PC-3 (cell line): Measurements from ENCODE around the gene ARHGEF17. TPM values are rescaled to one million over a fixed set of nuclear protein-coding genes. Genes with fewer than 3 reads are reported as not detected.

ENCODE experiments used
- ATAC-seq: fragments of 200-7000 bp; cut with Tn5 transposase; 2 replicates; pipeline ENCODE4 v1.9.1; 2020; ENCODE audit warnings: mild to moderate bottlenecking, moderate library complexity
- BruUV-seq: library from RNA; stranded (reverse); fragments of 400-500 nt; replicated peaks from 2 replicates; lab custom pipeline; 2021; lab: Mats Ljungman, UMichigan
- CTCF ChIA-PET: fragments of 300-600 bp; sonication (Branson Sonifier 250); formaldehyde crosslinking; loops from one replicate; lab custom pipeline; 2022; ENCODE audit warnings: antibody characterized with exemption; lab: Charles Lee
- POLR2A ChIA-PET: fragments of 300-600 bp; sonication (Branson Sonifier 250); formaldehyde crosslinking; loops from one replicate; lab custom pipeline; 2022; ENCODE audit warnings: antibody characterized with exemption; ENCODE audit not compliant: unreplicated experiment; lab: Charles Lee
- DNase-seq: peaks from one replicate; pipeline ENCODE4 v3.0.0-alpha.2; 2015
- H2AFZ ChIP-seq: fragments of 300-600 bp; sonication (generic); 2 replicates; pipeline ENCODE4 v1.6.0; 2016; ENCODE audit warnings: antibody characterized with exemption, low read length
- H3F3A ChIP-seq: fragments of 300-600 bp; sonication (generic); one replicate; pipeline ENCODE4 v1.6.0; 2017; ENCODE audit warnings: antibody characterized with exemption, low read length, control low read depth, mild to moderate bottlenecking; ENCODE audit not compliant: unreplicated experiment
- H3K27ac ChIP-seq: fragments of 300-600 bp; sonication (generic); 2 replicates; pipeline ENCODE4 v1.5.1; 2016; ENCODE audit warnings: mild to moderate bottlenecking, low read length
- H3K27me3 ChIP-seq: fragments of 300-600 bp; sonication (generic); 2 replicates; pipeline ENCODE4 v1.6.1; 2016; ENCODE audit warnings: low read length, mixed read lengths
- H3K36me3 ChIP-seq: fragments of 300-600 bp; sonication (generic); 2 replicates; pipeline ENCODE4 v1.6.1; 2016; ENCODE audit warnings: low read depth, mixed run types, low read length, mixed read lengths
- H3K4me1 ChIP-seq: fragments of 300-600 bp; sonication (generic); 2 replicates; pipeline ENCODE4 v1.5.1; 2016; ENCODE audit warnings: low read length; ENCODE audit not compliant: insufficient read depth
- H3K4me2 ChIP-seq: fragments of 300-600 bp; sonication (generic); 2 replicates; pipeline ENCODE4 v1.6.0; 2016; ENCODE audit warnings: low read length
- H3K4me3 ChIP-seq: fragments of 300-600 bp; sonication (generic); 2 replicates; pipeline ENCODE4 v1.5.1; 2016; ENCODE audit warnings: mild to moderate bottlenecking, low read length, mixed read lengths
- H3K79me2 ChIP-seq: fragments of 300-600 bp; sonication (generic); 2 replicates; pipeline ENCODE4 v1.6.1; 2017; ENCODE audit warnings: low read length, mixed read lengths
- H3K9ac ChIP-seq: fragments of 300-600 bp; sonication (generic); 2 replicates; pipeline ENCODE4 v1.6.0; 2016; ENCODE audit warnings: mild to moderate bottlenecking, low read length
- H3K9me2 ChIP-seq: fragments of 300-600 bp; sonication (generic); replicated peaks from 2 replicates; pipeline ENCODE4 v1.6.1; 2016; ENCODE audit warnings: mixed run types, low read length, mixed read lengths
- H3K9me3 ChIP-seq: fragments of 300-600 bp; sonication (generic); 2 replicates; pipeline ENCODE4 v1.6.1; 2016; ENCODE audit warnings: low read length, mixed read lengths
- H4K20me1 ChIP-seq: fragments of 300-600 bp; sonication (generic); 2 replicates; pipeline ENCODE4 v1.6.1; 2016; ENCODE audit warnings: low read length, mixed read lengths
- EZH2 ChIP-seq: fragments of 300-600 bp; sonication (generic); IDR thresholded peaks from one replicate; pipeline ENCODE4 v1.6.1; 2017; ENCODE audit warnings: antibody characterized with exemption, mild to moderate bottlenecking, low read length; ENCODE audit not compliant: unreplicated experiment
- EZH2phosphoT487 ChIP-seq: fragments of 300-600 bp; sonication (generic); IDR thresholded peaks from 2 replicates; pipeline ENCODE4 v1.6.1; 2018; ENCODE audit warnings: mild to moderate bottlenecking, antibody characterized with exemption, low read length, borderline replicate concordance
- intact Hi-C: fragments of 100-400 bp; cut with micrococcal nuclease; formaldehyde crosslinking; loops from 2 replicates; pipeline ENCODE4 v1.9.0; 2023
- total RNA-seq: library from RNA; depleted of rRNA; stranded (reverse); fragments of >200 nt; gene quantifications from 2 replicates; pipeline ENCODE4 v1.2.3, GENCODE V29; 2014
- TF ChIP-seq, protein P1 (sequence below): fragments of 300-600 bp; sonication (generic); conservative IDR thresholded peaks from 2 replicates; pipeline ENCODE4 v1.5.1; 2017; ENCODE audit warnings: antibody characterized with exemption, low read depth, mild to moderate bottlenecking, low read length

Gene ARHGEF17
- total RNA-seq, 1 experiment from 2014 or later: 6.2 TPM

DNA sequence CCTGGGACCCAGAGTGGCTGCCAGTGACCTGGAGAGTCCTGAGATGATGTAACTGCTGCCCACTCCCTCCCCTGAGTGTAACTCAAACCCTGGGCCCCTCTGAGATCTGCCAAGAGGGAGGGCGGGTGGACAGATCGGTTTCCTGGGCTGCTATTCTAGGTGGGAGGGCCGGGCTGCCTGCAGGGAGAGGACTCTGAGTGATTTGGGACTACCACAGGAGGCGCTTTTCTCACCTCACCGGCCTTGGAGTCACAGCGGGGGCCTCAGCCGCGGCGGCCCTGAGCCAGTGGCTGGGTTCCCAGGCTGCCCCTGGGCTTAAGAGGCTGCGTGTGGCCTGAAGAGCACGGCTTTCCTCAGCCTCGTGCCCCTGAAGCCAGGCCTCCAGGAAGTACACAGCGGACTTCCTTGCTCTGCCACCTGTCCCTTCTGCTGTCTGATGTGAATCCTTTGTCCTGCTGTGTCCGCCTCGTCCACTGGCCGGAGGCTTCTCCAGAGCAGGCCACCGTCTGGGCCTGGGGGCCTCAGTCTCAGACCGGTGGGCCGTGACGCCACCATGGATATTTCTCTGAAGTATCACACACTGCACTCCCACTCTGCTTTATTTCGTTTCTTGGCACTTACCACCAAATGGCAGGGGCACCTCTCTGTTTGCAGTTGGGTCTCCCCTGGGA is 79.7 kb downstream of the ARHGEF17 start:
- Histone ChIP-seq H2AFZ (no peak overlapping the region), H3K36me3 (peaks cover 7% of the 10 kb centered on the region; the same call in 1 of the 2 replicates), H3F3A (no peaks in the 10 kb centered on the region), H4K20me1 (peaks cover 49% of the 10 kb centered on the region; the same call in 1 of the 2 replicates), H3K27me3 (no peaks in the 10 kb centered on the region), H3K4me3 (no peak overlapping the region), H3K9me2 (no peaks in the 10 kb centered on the region), H3K27ac (no peak overlapping the region), H3K4me1 (no peaks in the 10 kb centered on the region), H3K79me2 (peaks cover 69% of the 10 kb centered on the region), H3K9ac (no peak overlapping the region), H3K9me3 (no peaks in the 10 kb centered on the region), H3K4me2 (no peak overlapping the region)
- ChIA-PET CTCF (no interaction called here), POLR2A (interaction anchor here (0.5 kb wide), 1 partner anchor 73 kb away, joined by 4 read pairs; no protein-coding TSS in a partner anchor)
- ATAC-seq (no peak), DNase-seq (no peak)
- TF ChIP-seq EZH2: no peak
- no peak for TF ChIP-seq EZH2phosphoT487
- TF ChIP-seq, protein P1, sequence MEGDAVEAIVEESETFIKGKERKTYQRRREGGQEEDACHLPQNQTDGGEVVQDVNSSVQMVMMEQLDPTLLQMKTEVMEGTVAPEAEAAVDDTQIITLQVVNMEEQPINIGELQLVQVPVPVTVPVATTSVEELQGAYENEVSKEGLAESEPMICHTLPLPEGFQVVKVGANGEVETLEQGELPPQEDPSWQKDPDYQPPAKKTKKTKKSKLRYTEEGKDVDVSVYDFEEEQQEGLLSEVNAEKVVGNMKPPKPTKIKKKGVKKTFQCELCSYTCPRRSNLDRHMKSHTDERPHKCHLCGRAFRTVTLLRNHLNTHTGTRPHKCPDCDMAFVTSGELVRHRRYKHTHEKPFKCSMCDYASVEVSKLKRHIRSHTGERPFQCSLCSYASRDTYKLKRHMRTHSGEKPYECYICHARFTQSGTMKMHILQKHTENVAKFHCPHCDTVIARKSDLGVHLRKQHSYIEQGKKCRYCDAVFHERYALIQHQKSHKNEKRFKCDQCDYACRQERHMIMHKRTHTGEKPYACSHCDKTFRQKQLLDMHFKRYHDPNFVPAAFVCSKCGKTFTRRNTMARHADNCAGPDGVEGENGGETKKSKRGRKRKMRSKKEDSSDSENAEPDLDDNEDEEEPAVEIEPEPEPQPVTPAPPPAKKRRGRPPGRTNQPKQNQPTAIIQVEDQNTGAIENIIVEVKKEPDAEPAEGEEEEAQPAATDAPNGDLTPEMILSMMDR: no peak
- intact Hi-C loops: no loop called here
- no TSS peak for BruUV-seq

DNA sequence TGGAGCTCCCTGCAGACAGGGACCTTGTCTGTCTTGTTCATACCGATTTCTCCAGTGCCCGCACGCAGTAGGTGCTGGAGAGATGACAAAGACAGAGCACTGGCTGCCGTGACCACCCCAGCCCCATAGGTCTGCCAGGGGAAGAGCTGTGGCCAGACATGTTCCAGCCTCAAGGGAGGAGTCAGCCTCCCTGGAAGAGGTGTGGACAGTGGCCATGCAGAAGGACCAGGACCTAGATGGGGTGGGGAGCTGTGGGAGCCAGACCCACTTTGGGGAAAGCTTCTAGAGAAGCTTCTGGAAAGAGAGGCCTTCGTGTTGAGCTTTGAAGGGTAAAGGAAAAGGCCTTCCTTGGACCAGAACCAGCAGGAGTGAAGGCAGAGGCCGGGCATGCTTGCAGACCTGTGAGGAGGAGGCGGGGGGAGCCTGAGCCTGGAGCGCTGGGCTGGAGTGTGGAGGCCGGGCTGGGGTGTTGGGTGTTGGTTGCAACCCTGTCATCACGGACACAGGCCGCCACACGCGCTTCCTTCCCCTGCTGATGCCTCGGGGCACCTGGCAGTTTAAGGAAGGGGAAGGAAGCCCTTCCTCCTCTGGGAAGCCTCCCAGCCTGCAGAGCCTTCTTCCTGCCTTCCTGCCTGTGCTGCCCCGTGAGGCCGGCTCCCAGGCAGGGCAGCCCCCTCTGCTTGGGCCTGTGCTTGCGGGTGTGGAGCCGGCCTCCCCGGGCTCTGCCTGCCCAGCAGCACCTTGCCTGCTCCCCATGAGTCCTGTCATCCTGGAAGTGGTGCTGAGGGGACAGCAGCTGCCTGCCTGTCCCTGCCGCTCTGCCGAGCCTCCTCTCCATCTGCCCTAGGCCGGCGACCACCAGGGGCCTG is 80.4 kb downstream of the ARHGEF17 start:
- DNase-seq: no peak
- Histone ChIP-seq H2AFZ (no peak overlapping the region), H3K4me2 (no peak overlapping the region), H3K27ac (no peak overlapping the region), H3K4me1 (no peaks in the 10 kb centered on the region), H3K27me3 (no peaks in the 10 kb centered on the region), H4K20me1 (peaks cover 43% of the 10 kb centered on the region; the same call in 1 of the 2 replicates), H3K4me3 (no peak overlapping the region), H3K79me2 (peaks cover 61% of the 10 kb centered on the region), H3K36me3 (peaks cover 7% of the 10 kb centered on the region; the same call in 1 of the 2 replicates), H3K9ac (no peak overlapping the region), H3F3A (no peaks in the 10 kb centered on the region), H3K9me3 (no peaks in the 10 kb centered on the region), H3K9me2 (no peaks in the 10 kb centered on the region)
- intact Hi-C loops: no loop called here
- ChIA-PET CTCF (no interaction called here), POLR2A (interaction anchor here (0.5 kb wide), 1 partner anchor 73 kb away, joined by 4 read pairs; no protein-coding TSS in a partner anchor)
- TF ChIP-seq EZH2: no peak
- TF ChIP-seq, protein P1: no peak
- no peak for TF ChIP-seq EZH2phosphoT487
- BruUV-seq: no TSS peak
- ATAC-seq: peak; percentile 11; the same call in 1 of the 2 replicates
